ENCODE results near the gene NEK7.
A peak's percentile ranks its signal among the peaks of the same experiment; 100 is the strongest.
"Not testable (repeated sequence)": the region's sequence is repeated elsewhere in the genome, so short reads cannot be mapped to it uniquely, and the experiment has no call there.

NEK7 gene

DNA sequence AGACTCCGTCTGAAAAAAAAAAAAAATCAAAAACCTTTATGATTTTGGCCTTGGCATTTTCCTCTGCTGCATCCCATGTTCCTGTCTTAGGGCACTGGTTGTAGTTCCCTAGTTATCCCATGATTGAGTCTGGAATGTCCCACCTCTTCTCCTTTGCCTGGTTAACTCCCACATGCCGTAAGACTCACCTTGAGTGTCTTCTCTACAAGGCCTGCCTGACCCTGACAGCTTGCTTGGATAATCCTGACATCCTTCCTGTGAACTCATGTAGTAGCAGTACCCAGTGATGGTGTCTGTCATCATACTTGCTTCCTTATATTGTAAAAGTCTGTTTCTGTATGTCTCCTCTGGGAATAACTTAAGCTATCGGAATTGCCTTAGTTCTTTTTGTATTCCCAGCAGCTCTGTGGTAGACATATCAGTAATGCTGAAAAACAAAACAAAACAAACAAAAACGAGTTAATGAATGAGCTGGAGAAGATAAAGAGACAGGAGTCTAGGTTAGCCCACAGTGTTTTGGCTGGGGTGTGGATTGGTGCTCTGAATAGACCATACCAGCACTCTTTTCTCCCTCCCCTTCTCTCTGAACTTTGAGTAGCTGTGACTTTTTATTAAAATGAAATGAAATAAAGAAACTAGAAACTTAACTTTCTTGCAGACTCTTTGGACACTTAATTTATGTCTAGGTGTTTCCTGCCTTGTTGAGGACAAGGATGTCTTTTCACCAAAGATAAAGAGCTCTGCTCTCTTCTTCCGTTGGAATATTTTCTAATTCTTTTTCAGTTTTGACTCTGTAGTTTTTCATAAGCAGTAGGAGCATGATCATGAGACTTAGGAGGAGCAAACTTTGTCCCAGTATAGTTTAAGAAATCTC, 15.1 kb downstream of the NEK7 start:
- no peak for DNase-seq (ENCODE audit: low spot score)

DNA sequence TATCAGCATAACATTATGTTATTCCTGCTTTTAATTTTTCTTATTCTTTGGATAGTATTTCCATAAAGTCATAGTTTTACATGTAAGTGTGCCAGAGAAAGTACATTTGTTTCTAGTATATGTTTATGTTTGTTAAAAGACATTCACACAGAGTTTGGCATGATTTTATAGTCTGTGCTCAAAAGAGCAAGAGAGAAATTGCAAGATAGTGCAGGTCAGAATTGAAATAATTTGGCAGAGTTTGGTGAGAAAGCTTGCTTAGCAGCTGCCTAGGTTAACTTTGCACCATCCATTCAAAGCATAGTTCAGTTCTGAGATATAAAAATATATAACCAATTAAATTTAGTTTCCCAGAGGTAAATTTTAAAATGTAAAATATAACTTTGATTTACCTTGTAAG, 17.0 kb downstream of the NEK7 start:
- no peak for DNase-seq (ENCODE audit: low spot score)

DNA sequence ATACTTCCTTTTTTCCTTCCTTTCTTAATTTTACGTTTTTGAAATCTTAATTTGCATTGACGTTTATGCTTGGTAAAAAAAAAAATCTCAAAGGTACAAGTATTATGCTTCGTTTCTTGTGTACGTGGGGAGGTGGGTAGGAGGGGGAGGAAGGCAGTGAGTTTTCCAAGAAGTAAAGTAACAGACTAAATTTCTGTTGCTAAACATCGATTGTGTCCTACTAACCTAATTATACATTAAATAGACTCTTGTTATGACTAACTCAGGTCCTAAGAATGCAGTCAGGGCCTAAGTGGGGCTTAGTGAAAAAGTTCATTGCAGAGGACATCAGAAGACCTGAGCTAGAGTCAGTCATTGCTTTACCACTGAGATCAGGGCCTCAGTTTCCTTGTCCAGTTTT, 17.5 kb downstream of the NEK7 start:
- no peak for DNase-seq (ENCODE audit: low spot score)

DNA sequence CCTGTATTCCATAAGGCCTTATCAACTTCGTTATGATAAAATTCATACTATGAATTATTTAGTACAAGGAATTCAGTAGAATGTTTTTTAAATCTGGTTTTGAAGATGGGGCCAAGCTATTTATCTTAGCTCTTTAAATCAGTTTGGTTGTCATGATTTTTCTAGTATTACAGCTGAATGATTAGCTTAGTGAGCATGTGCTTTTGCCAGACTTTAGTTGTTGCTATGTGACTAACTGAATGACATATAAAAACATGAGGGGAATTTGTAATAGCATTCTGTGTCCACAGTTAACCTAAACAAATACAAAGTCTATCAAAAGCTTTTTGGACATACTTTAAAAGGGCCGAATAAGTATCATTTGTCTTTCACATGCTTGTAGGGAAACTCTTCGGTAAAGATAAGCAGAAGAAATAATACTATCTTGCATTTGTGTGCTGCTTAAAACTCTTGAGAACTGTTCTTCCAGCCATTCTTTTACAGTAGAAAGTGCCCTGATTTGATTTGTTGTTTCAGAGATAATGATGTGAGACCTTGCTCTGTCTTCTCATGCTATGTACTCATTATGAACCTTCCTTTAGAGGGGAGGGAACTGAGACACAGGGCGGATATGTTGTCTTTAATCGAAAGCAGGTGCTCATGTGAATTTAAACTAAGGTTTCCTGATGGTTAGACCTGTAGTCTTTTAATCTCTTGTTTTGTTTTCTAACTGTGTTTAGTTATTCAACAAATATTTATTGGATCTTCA, 18.8 kb downstream of the NEK7 start:
- DNase-seq (ENCODE audit: low spot score) = no peak

DNA sequence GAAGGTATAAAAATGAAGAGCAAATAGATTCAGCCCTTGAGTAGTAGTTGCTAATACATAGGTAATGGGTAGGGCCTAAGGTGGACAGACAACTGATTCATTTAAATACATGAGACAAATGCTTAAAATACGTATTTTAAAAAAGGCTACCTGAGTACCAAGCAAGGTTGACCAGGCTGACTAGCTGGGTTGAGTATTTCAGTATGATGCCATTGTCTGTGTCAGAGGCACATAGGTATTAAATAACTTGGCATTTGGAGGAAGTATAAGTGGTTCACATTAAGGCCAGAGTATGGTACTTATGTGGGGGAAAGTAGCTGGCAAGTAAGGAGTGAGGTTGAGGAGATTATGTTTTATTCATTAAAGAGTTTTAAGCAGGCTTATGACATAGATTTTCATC, 19.4 kb downstream of the NEK7 start:
- no peak for DNase-seq (ENCODE audit: low spot score)

DNA sequence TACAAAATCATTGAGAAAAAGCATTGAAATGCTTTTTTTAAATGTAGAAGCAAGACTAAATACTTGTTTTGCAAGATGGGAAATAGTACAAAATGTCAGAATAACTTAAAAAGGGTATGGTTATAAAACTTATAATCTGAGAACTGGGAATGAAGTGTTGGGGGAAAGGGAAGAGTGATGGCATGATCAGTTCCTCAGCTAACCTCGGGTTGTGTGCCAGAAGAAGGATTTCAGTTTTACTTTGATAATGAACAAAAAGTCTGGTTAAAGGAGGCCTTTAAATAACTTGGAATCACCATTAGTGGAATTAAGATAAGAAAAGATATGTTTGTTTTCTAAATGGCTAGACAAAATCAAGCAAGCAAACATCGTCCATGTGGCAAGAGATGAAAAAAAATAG, 20.7 kb downstream of the NEK7 start:
- DNase-seq (ENCODE audit: low spot score) = no peak

DNA sequence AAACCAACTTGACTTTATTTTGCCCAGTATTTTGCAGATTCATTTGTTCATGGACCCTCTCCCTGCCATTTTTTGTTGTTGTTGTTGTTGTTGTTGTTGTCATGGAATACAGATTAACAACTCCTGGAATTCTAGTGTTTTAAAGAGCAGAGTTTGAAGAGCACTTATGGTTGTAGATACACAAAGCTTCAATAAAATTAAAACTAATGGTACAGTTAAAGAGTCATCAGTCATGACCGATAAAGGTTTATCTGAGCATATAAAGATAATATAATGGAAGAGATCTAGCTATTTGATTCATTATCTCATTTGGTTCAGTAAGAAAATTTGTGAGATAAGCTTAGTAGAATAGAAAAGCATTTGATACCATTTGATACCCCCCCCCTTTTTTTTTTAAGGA, 21.8 kb downstream of the NEK7 start:
- DNase-seq (ENCODE audit: low spot score) = no peak

DNA sequence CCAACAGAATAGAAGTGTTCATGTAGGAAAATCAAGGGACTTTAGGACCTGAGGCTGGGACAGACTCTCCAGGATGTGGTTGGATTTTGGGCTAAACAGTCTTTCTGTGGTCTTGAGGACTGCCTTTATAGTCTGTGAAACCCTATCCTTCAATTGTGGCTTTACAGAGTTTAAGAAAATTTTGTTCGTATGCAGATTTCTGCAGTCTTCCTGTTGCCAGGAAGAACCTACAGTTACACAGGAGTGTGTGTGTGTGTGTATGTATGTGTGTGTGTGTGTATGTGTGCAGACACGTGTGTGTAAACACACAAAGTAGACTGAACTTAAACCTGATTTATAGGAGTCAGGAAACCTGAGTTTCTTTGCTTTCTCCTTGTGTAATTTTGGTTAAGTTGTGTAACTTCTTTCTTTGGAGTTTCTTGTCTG, 22.8 kb downstream of the NEK7 start:
- DNase-seq (ENCODE audit: low spot score) = peak; percentile 78

DNA sequence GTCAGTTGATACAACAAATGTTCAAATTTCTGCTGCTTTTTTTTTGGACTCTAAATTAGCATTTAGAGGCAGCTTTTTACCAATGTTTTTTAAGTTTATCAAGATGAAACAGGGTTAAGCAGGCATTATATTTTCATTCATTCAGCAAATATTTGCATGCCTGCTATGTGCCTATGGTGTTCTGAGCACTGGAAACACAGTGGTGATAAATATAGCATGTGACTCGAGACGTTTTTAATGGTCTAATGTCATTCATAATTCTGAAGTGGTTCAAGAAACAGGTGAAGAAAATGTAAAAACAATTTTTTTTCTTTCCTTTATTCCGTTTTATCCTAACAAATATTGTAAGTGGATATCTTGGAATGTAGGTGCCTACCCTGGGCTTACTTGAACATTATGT, 26.8 kb downstream of the NEK7 start:
- no peak for DNase-seq (ENCODE audit: low spot score)

DNA sequence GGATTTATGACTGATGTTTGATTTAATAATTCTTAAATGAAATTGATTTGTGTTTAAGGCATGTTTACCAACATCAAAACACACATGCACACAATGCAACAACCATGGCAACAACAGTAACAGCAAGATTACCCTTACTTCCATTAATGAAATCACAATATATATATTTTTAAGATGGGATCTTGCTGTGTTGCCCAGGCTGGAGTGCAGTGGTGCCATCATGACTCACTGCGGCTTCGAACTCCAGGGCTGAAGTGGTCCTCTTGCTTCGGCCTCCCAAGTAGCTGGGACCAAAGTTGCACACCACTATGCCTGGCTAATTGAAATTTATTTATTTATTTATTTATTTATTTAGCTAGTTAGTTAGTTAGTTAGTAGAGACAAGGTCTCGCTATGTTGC, 27.7 kb downstream of the NEK7 start:
- DNase-seq (ENCODE audit: low spot score) = no peak

DNA sequence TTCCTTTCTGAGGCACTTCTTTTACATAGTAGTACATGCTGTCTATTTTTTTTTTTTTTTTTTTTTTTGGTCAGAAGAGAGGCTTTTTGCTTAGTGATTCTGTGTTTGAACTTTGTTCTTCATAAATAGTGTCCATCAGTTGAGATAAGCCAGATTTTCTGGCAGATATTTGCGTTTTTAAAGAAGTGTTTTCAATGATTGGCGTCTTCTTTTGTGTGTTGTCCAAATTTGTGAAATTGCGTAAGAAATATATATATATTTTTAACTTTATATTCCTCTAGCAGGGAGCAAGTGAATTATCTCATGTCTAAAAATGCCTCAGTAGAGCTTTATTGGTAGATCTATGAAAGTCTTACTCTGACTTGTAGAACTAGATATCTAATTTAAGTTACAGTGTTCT, 28.3 kb downstream of the NEK7 start:
- no peak for DNase-seq (ENCODE audit: low spot score)

DNA sequence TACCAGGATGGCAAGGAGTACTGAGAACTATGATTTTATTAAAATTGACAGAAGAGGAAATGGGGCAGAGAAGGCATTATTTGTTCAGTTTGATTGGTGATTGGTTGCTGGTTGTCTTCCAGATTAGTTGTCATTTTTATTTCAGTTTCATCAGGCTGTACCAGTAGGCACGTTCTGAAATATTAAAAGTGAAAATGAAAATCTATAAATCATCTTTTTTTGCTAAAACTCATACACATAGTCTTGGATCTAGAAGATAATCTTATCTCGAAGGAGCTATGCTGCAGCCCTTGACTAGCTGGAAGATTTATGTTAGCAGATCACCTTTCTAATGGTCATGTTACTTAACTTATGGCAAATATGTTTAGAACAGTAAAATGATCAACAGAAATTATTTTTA, 29.0 kb downstream of the NEK7 start:
- DNase-seq (ENCODE audit: low spot score) = no peak

DNA sequence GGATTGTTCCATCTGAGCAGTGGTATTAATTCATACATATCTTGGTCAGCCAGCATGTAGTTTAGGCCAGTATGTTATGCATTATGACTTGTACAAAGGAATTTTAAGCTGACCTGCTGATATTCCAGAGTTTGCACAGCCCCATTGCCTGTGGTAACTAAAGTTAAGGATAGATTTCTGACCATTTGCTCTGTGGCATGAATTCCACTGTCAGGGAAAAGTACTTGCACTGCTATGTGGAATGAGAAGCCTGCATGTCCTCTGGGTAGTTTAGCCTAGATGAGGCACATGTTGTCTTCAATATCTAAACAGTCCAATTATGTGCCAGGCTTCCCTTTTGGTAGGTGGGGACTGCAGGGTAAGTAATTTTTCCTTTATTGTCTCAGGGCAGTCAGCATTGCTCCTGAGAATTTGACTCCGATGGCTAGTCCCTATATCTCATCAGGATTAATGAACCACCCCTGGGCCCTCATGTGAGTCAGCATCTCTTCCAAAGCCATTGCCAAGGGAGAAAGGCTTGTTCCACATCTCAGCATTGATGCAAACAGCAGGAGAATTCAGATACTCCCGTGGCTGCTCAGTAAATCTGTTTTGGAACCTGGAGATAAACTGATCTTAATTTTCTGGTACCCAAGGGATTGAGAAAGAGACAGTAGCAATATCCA, 30.2 kb downstream of the NEK7 start:
- no peak for DNase-seq (ENCODE audit: low spot score)

DNA sequence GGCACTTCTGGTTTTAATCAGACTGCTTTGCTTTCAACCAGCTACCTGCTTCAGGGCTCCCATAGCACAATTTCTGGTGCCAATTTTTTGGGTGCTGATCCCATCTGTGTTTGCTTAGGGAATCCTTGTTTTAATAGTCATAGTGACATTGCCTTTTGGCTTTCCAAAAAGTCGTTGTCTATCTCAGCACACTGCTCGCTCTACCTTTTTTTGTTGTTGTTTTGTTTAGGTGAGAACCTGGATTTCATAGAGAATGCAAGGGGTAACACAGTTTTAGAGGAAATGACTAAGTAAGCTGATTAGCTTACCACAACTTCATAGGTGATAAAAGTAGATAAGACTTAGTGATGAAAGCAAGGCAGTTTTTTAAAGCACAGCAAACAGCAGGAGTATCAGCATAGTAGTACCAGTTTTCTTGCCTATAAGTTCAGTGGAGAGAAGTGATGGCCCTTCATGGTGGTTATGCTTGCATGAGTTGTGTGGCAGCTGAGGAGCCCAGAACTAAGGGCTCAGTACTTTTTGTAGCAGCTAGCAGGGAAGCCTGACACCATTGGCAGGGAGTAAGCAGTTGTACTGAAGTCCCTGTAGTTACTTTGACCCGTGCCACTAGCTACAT, 31.3 kb downstream of the NEK7 start:
- no peak for DNase-seq (ENCODE audit: low spot score)

DNA sequence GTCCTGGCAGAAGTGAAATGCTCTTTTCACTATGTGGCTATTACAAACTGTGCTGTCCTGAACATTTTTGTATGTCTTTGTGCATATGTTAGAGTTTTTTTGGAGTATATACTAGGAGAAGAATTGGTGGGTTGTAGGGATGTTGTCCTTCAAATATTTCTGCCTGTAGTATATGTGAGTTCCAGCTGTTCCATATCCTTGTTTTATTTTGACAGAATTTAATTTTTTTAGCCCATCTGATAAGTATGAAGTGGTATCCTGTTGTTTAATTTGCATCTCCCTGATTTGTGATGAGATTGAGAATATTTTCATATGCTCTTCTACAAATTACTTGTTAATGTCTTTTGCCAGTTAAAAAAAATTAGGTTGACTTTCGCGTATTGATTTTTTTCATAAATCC, 34.3 kb downstream of the NEK7 start:
- no peak for DNase-seq (ENCODE audit: low spot score)

DNA sequence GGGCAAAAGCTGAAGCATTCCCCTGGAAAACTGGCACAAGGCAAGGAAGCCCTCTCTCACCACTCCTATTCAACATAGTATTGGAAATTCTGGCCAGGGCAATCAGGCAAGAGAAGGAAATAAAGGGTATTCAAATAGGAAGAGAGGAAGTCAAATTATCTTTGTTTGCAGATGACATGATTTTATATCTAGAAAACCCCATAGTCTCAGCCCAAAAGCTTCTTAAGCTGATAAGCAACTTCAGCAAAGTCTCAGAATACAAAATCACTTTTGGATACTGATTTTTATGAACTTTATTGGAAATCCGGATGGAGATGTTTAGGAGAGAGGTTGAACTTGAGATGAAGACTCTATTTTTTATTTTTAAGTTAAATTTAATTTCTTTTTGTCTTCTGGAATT, 37.1 kb downstream of the NEK7 start:
- not testable (repeated sequence) for DNase-seq (ENCODE audit: low spot score)

DNA sequence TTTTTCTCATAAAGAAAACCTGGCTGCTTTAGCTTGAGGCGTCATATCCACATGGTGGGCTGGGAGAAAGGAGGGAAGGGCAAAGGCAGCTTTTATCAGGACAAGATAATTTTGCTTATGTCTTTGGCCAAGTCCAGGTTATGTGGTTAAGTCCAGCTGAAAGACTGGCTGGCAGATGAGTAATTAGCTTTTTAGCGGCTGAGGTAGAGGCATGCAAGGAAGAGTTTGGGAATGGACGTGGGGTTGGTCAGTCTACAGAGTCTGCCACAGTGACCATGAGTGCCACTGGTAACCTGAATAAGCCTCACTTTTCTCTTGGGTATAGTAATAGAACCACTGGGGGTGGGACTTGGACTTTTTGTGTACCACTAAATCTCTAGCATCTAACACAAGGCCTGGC, 39.8 kb downstream of the NEK7 start:
- no peak for DNase-seq (ENCODE audit: low spot score)

DNA sequence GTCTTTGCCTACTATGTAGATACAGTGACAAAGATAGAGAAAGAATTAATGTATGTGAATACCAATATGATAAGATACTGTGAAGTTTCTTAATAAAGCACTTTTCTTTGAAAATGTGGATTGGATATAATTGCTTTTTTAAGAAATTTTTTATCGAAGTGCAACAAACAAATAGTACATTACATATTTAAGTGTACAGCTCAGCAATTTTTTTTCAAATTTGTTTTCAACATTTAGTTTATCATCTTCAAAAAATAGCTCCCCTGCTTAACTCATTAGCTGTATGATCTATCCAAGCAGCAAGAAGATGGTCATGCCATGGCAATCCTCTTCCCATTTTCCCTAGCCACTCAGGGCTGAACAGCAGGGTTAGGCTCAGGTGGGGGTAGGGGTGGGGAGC, 40.5 kb downstream of the NEK7 start:
- no peak for DNase-seq (ENCODE audit: low spot score)

DNA sequence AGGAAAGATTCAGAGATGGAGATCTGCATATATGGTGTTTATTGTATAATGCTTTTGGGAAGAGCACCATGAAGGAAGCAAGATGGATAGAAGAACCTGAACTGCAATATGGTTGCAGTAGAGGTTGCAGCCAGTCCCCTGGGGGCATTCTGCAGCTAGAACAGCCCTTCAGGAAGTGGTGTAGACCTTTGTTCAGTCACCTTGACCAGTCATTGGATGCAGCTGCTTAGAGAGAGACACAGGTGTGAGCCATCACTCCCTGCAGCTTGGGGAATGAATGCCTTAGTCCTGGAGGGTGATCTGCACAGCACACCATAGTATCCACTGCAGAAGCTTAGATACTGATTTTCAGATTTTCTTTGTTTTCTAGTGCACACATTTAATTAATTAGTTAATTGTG, 42.3 kb downstream of the NEK7 start:
- no peak for DNase-seq (ENCODE audit: low spot score)

DNA sequence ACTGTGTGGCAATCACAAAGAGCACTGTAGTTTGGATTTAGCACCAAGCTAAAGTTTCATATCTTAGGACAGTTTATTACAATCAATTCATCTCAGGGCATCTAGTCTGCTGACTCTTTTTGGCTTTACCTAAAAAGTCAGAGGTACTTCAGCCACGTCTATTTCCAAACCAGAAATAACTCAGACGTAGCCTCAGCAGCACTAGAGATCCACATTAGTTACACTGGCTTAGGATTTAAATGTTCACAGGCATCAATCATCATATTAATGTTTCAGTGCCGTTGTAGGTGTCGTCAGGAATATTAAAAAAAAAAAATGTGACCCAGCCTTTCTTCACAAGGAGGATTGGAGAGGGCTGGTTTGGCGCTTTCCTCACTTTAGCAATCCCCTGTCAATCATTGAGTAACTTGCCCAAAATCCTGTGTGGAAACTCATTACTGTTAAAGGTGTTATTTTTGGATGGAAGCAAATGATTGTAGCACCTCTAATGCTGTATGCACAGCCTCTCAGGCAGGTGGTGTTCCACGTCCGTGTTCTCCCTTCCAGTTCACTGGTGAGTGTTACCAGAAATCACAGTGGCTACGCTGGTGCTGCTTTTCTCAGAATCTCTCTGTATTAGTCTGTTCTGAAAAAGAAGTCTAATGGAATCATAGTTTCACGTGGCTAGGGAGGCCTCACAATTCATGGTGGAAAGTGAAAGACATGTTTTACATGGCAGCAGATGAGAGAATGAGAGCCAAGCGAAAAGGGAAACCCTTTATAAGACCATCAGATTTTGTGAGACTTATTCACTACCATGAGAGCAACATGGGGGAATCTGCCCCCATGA, 45.4 kb downstream of the NEK7 start:
- no peak for DNase-seq (ENCODE audit: low spot score)

DNA sequence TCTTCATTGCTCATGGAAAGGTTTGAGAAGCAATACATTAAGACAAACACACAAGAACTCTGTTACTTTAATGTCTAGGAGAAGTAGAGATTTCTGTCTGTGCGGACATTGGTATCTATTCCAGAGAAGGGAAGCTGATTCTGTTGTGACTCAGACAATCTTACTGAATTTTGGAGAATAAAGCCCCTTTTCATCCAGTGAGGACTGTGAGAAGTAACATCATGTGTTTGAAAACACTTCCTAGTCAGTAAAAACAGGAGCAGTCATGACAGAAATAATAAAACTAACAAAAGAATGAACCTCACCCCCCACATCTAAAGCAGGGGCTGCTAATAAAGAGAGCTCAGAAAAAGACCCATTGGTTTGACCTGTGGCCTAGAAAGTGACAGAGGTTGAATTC, 46.6 kb downstream of the NEK7 start:
- peak; percentile 85 for DNase-seq (ENCODE audit: low spot score)
